Fibroblast of lung (primary cell): ENCODE measurements around the gene SLC66A2. TPM values are rescaled to one million over a fixed set of nuclear protein-coding genes. Genes with fewer than 3 reads are reported as not detected.

ENCODE experiments used
- DNase-seq, 2 donors: peaks; one replicate each; pipeline versions ENCODE4 v3.0.0 to v3.0.0-alpha.2; 2010; ENCODE audit warnings: low read depth in 2 of 2
- H2AFZ ChIP-seq: 2 replicates; pipeline ENCODE4 v1.5.1; 2012; ENCODE audit warnings: low read length, control low read depth, inconsistent platforms
- H3K27ac ChIP-seq: 2 replicates; pipeline ENCODE4 v1.5.1; 2011; ENCODE audit warnings: low read length, control low read depth; ENCODE audit not compliant: insufficient read depth
- H3K27me3 ChIP-seq: 2 replicates; pipeline ENCODE4 v1.5.1; 2011; ENCODE audit warnings: mild to moderate bottlenecking, low read length; ENCODE audit not compliant: control insufficient read depth, insufficient read depth
- H3K36me3 ChIP-seq: 2 replicates; pipeline ENCODE4 v1.5.1; 2011; ENCODE audit warnings: low read length; ENCODE audit not compliant: control insufficient read depth, insufficient read depth
- H3K4me1 ChIP-seq: 2 replicates; pipeline ENCODE4 v1.5.1; 2011; ENCODE audit warnings: low read length; ENCODE audit not compliant: control insufficient read depth, insufficient read depth; ENCODE audit errors: extremely low read depth
- H3K4me2 ChIP-seq: 2 replicates; pipeline ENCODE4 v1.5.1; 2011; ENCODE audit warnings: low read length, control low read depth; ENCODE audit not compliant: insufficient read depth; ENCODE audit errors: extremely low read depth
- H3K4me3 ChIP-seq, 4 experiments: fragments of 200-600 bp in 1 of 4; sonication (generic) in 1 of 4; replicated peaks in 1 of 4; 2 replicates each; pipeline ENCODE4 v1.5.1; 2011 to 2016; ENCODE audit warnings: low read length in 4 of 4, low read depth in 3 of 4, mild to moderate bottlenecking in 3 of 4, control low read depth in 2 of 4, inconsistent platforms in 1 of 4, mixed read lengths in 1 of 4; ENCODE audit not compliant: insufficient read depth in 1 of 4; ENCODE audit errors: control extremely low read depth in 1 of 4
- H3K79me2 ChIP-seq: 2 replicates; pipeline ENCODE4 v1.5.1; 2012; ENCODE audit warnings: mild to moderate bottlenecking, low read length, inconsistent platforms; ENCODE audit not compliant: control insufficient read depth, insufficient read depth
- H3K9ac ChIP-seq: 2 replicates; pipeline ENCODE4 v1.5.1; 2011; ENCODE audit warnings: mild to moderate bottlenecking, low read length, control low read depth; ENCODE audit not compliant: insufficient read depth
- H3K9me3 ChIP-seq: 2 replicates; pipeline ENCODE4 v1.5.1; 2012; ENCODE audit warnings: low read depth, low read length; ENCODE audit not compliant: control insufficient read depth, insufficient read depth
- H4K20me1 ChIP-seq: 2 replicates; pipeline ENCODE4 v1.5.1; 2011; ENCODE audit warnings: low read length; ENCODE audit not compliant: control insufficient read depth, insufficient read depth; ENCODE audit errors: extremely low read depth
- CTCF ChIP-seq, 2 donors: IDR thresholded peaks in 1 of 2; conservative IDR thresholded peaks in 1 of 2; 1 replicate in 1 of 2; 2 replicates in 1 of 2; pipeline ENCODE4 v1.5.1; 2011 to 2012; ENCODE audit warnings: low read length in 2 of 2, control low read depth in 1 of 2, inconsistent platforms in 1 of 2, low read depth in 1 of 2, mild to moderate bottlenecking in 1 of 2
- EZH2 ChIP-seq: IDR thresholded peaks from 2 replicates; pipeline ENCODE4 v1.5.1; 2012; ENCODE audit warnings: low read length, control low read depth, mild to moderate bottlenecking; ENCODE audit errors: missing control alignments
- polyA plus RNA-seq, 2 donors: library from polyadenylated mRNA; depleted of rRNA in 1 of 2; stranded (reverse) in 1 of 2; unstranded in 1 of 2; fragments of >200 nt; gene quantifications; 2 replicates each; pipeline ENCODE4 v1.2.1, GENCODE V29; 2011 to 2012; ENCODE audit warnings: missing spikeins in 1 of 2
- total RNA-seq: library from RNA; depleted of rRNA; stranded (reverse); fragments of >200 nt; gene quantifications from 2 replicates; pipeline ENCODE4 v1.2.1, GENCODE V29; 2014

Gene SLC66A2
- total and polyA plus RNA-seq, 2 donors (not counting 1 experiment from before 2014, with no cell fraction given), result 13.2 to 46.1 TPM

GRCh38 chr18:79898952-79899608, 52.4 kb downstream of the SLC66A2 start:
- Histone ChIP-seq H3K79me2 (no peaks in the 10 kb centered on the region), H3K9ac (no peak overlapping the region), H2AFZ (no peak overlapping the region), H3K4me3 (no peak overlapping the region), H3K27me3 (no peaks in the 10 kb centered on the region), H3K27ac (no peak overlapping the region), H3K9me3 (peaks cover 3% of the 10 kb centered on the region), H4K20me1 (no peaks in the 10 kb centered on the region), H3K4me2 (no peak overlapping the region), H3K36me3 (peaks cover 2% of the 10 kb centered on the region), H3K4me1 (no peaks in the 10 kb centered on the region)
- TF ChIP-seq EZH2 (no peak), CTCF (conservative IDR thresholded peaks at IDR 0.05 in 1 of 2, IDR thresholded peaks at IDR 0.05 in 1 of 2; ENCODE audit: low read depth in 1 of 2, low read length in 2 of 2) (no peak)
- no peak for DNase-seq

- Histone ChIP-seq H3K36me3 (no peaks in the 10 kb centered on the region), H3K9me3 (peaks cover 3% of the 10 kb centered on the region), H4K20me1 (no peaks in the 10 kb centered on the region), H3K4me2 (no peak overlapping the region), H3K27ac (no peak overlapping the region), H3K4me3 (no peak overlapping the region), H3K4me1 (no peaks in the 10 kb centered on the region), H2AFZ (no peak overlapping the region), H3K9ac (no peak overlapping the region), H3K27me3 (no peaks in the 10 kb centered on the region), H3K79me2 (no peaks in the 10 kb centered on the region)
- TF ChIP-seq EZH2, result no peak
- TF ChIP-seq CTCF (conservative IDR thresholded peaks at IDR 0.05 in 1 of 2, IDR thresholded peaks at IDR 0.05 in 1 of 2; ENCODE audit: low read depth in 1 of 2, low read length in 2 of 2), result no peak
- DNase-seq, result no peak
Observed at GRCh38 chr18:79897940-79898625, 53.4 kb downstream of the SLC66A2 start.

- DNase-seq, result no peak
- H3K4me3 ChIP-seq, result no peak overlapping the region
- no peaks in the 10 kb centered on the region for H3K79me2 ChIP-seq
- no peaks in the 10 kb centered on the region for H4K20me1 ChIP-seq
- H3K4me1 ChIP-seq, result no peaks in the 10 kb centered on the region
- no peaks in the 10 kb centered on the region for H3K36me3 ChIP-seq
- TF ChIP-seq EZH2 (no peak), CTCF (conservative IDR thresholded peaks at IDR 0.05 in 1 of 2, IDR thresholded peaks at IDR 0.05 in 1 of 2; ENCODE audit: low read depth in 1 of 2, low read length in 2 of 2) (no peak)
- peaks cover 3% of the 10 kb centered on the region for H3K9me3 ChIP-seq
- no peak overlapping the region for H3K27ac ChIP-seq
- H2AFZ ChIP-seq, result no peak overlapping the region
- no peak overlapping the region for H3K4me2 ChIP-seq
- no peak overlapping the region for H3K9ac ChIP-seq
- H3K27me3 ChIP-seq, result no peaks in the 10 kb centered on the region
Observed at GRCh38 chr18:79896738-79897137, 54.7 kb downstream of the SLC66A2 start.
